HG03095 (cell line): Measurements from ENCODE around the gene SNX8.

ENCODE experiments used
- ATAC-seq: cut with Tn5 transposase; IDR thresholded peaks from one replicate; pipeline ENCODE4 v1.9.1; 2021; ENCODE audit warnings: moderate library complexity; ENCODE audit not compliant: unreplicated experiment

Gene SNX8

GRCh38 chr7:2224934-2225333, 89.3 kb downstream of the SNX8 start:
- no peak for ATAC-seq

GRCh38 chr7:2224491-2224928, 89.7 kb downstream of the SNX8 start:
- ATAC-seq: no peak

GRCh38 chr7:2223321-2223720, 90.9 kb downstream of the SNX8 start:
- no peak for ATAC-seq

- ATAC-seq: no peak
These were observed 91.7 kb downstream of the SNX8 start for GRCh38 chr7:2222516-2222915.

- no peak for ATAC-seq
These were observed 93.3 kb downstream of the SNX8 start for GRCh38 chr7:2220954-2221353.

GRCh38 chr7:2220506-2220905, 93.7 kb downstream of the SNX8 start:
- no peak for ATAC-seq

GRCh38 chr7:2220030-2220429, 94.2 kb downstream of the SNX8 start:
- ATAC-seq: no peak

GRCh38 chr7:2219606-2220005, 94.6 kb downstream of the SNX8 start:
- no peak for ATAC-seq

GRCh38 chr7:2219136-2219535, 95.1 kb downstream of the SNX8 start:
- no peak for ATAC-seq

- ATAC-seq: no peak
These were observed 95.8 kb downstream of the SNX8 start for GRCh38 chr7:2218444-2218785.

GRCh38 chr7:2217716-2218443, 96.4 kb downstream of the SNX8 start:
- no peak for ATAC-seq

- no peak for ATAC-seq
These were observed 97.0 kb downstream of the SNX8 start for GRCh38 chr7:2217206-2217605.

- ATAC-seq: no peak
These were observed 98.4 kb downstream of the SNX8 start for GRCh38 chr7:2215851-2216250.

- ATAC-seq: no peak
These were observed 99.6 kb downstream of the SNX8 start for GRCh38 chr7:2214636-2215035.

GRCh38 chr7:2213551-2214215, 100.6 kb downstream of the SNX8 start:
- no peak for ATAC-seq

- no peak for ATAC-seq
These were observed 101.3 kb downstream of the SNX8 start for GRCh38 chr7:2212906-2213305.

- no peak for ATAC-seq
These were observed 102.3 kb downstream of the SNX8 start for GRCh38 chr7:2211926-2212325.

- no peak for ATAC-seq
These were observed 102.9 kb downstream of the SNX8 start for GRCh38 chr7:2211259-2211880.

GRCh38 chr7:2210551-2211258, 103.5 kb downstream of the SNX8 start:
- no peak for ATAC-seq

- ATAC-seq: no peak
These were observed 104.3 kb downstream of the SNX8 start for GRCh38 chr7:2209961-2210323.

GRCh38 chr7:2209146-2209960, 104.9 kb downstream of the SNX8 start:
- peak; percentile 46 for ATAC-seq
